Endothelial cell of umbilical vein (primary cell): ENCODE data around the gene CIITA. TPM values are rescaled to one million over a fixed set of nuclear protein-coding genes. Genes with fewer than 3 reads are reported as not detected.

Experiments used
- BruUV-seq: library from RNA; stranded (reverse); fragments of 400-500 nt; replicated peaks from 2 replicates; lab custom pipeline; 2021; lab: Mats Ljungman, UMichigan
- CTCF ChIA-PET: fragments of 300-600, 350-600 bp; sonication (Branson Sonifier 250); formaldehyde crosslinking; loops from one replicate; lab custom pipeline; 2021; ENCODE audit warnings: antibody characterized with exemption, inconsistent platforms; lab: Charles Lee
- POLR2A ChIA-PET: fragments of 300-600, 350-600 bp; sonication (Branson Sonifier 250); formaldehyde crosslinking; loops from one replicate; lab custom pipeline; 2021; ENCODE audit warnings: antibody characterized with exemption, inconsistent platforms; lab: Charles Lee
- DNase-seq: peaks from one replicate; pipeline ENCODE4 v3.0.0-alpha.2; 2011; ENCODE audit warnings: low read depth, low spot score
- FAIRE-seq: peaks from 2 replicates; lab custom pipeline; 2011; peaks lifted over from hg19 to GRCh38; lab: Jason Lieb, UNC
- H2AFZ ChIP-seq: 2 replicates; pipeline ENCODE4 v1.6.0; 2012; ENCODE audit warnings: low read depth, low read length, control low read depth, inconsistent platforms
- H3K27ac ChIP-seq: 2 replicates; pipeline ENCODE4 v1.5.1; 2011; ENCODE audit warnings: low read depth, mild to moderate bottlenecking, control low read depth, low read length, moderate library complexity; ENCODE audit not compliant: insufficient read depth
- H3K27me3 ChIP-seq, 2 experiments: 2 replicates each; pipeline versions ENCODE4 v1.6.0 to v1.6.1; 2011; ENCODE audit warnings: low read length in 2 of 2, mixed read lengths in 1 of 2; ENCODE audit not compliant: control insufficient read depth in 2 of 2, insufficient read depth in 2 of 2
- H3K36me3 ChIP-seq, 2 experiments: 2 replicates in 1 of 2; 3 replicates in 1 of 2; pipeline ENCODE4 v1.5.1; 2011; ENCODE audit warnings: low read length in 2 of 2, mild to moderate bottlenecking in 1 of 2, moderate library complexity in 1 of 2; ENCODE audit not compliant: control insufficient read depth in 2 of 2, insufficient read depth in 2 of 2; ENCODE audit errors: extremely low read depth in 1 of 2
- H3K4me1 ChIP-seq: 3 replicates; pipeline ENCODE4 v1.5.1; 2011; ENCODE audit warnings: mild to moderate bottlenecking, low read length; ENCODE audit not compliant: control insufficient read depth, insufficient read depth; ENCODE audit errors: extremely low read depth
- H3K4me2 ChIP-seq: 2 replicates; pipeline ENCODE4 v1.6.1; 2011; ENCODE audit warnings: low read length, control low read depth, mixed read lengths; ENCODE audit not compliant: insufficient read depth
- H3K4me3 ChIP-seq, 3 experiments: fragments of 200-600 bp in 1 of 3; sonication (generic), shearing (Covaris generic) in 1 of 3; replicated peaks in 1 of 3; 2 replicates each; pipeline ENCODE4 v1.5.1; 2011 to 2016; ENCODE audit warnings: control low read depth in 3 of 3, low read length in 3 of 3, mild to moderate bottlenecking in 2 of 3, inconsistent platforms in 1 of 3, low read depth in 1 of 3, moderate library complexity in 1 of 3; ENCODE audit not compliant: insufficient read depth in 1 of 3
- H3K79me2 ChIP-seq: 2 replicates; pipeline ENCODE4 v1.6.0; 2012; ENCODE audit warnings: low read length, inconsistent platforms; ENCODE audit not compliant: control insufficient read depth, insufficient read depth
- H3K9ac ChIP-seq: replicated peaks from 2 replicates; pipeline ENCODE3; 2011; ENCODE audit warnings: low read length, control low read depth; ENCODE audit not compliant: insufficient read depth; ENCODE audit errors: extremely low read depth
- H3K9me1 ChIP-seq: replicated peaks from 3 replicates; pipeline ENCODE4 v1.6.0; 2011; ENCODE audit warnings: mild to moderate bottlenecking, low read length; ENCODE audit not compliant: control insufficient read depth, insufficient read depth; ENCODE audit errors: extremely low read depth
- H3K9me3 ChIP-seq: replicated peaks from 2 replicates; pipeline ENCODE4 v1.5.1; 2012; ENCODE audit warnings: low read length, inconsistent platforms; ENCODE audit not compliant: control insufficient read depth, insufficient read depth
- H4K20me1 ChIP-seq: replicated peaks from 2 replicates; pipeline ENCODE3; 2011; ENCODE audit warnings: mild to moderate bottlenecking, low read length; ENCODE audit not compliant: control insufficient read depth, insufficient read depth; ENCODE audit errors: extremely low read depth
- CTCF ChIP-seq, 2 donors: IDR thresholded peaks; 1 replicate in 1 of 2; 2 replicates in 1 of 2; pipeline ENCODE4 v1.5.1; 2011; ENCODE audit warnings: low read length in 2 of 2, mild to moderate bottlenecking in 2 of 2, moderate library complexity in 2 of 2, control low read depth in 1 of 2, inconsistent platforms in 1 of 2, low read depth in 1 of 2; ENCODE audit not compliant: insufficient read depth in 1 of 2; ENCODE audit errors: extremely low read depth in 1 of 2
- EZH2 ChIP-seq: IDR thresholded peaks from 2 replicates; pipeline ENCODE4 v1.6.1; 2012; ENCODE audit warnings: borderline replicate concordance, low read depth, mild to moderate bottlenecking, moderate library complexity, low read length, inconsistent platforms; ENCODE audit not compliant: severe bottlenecking
- FOS ChIP-seq: IDR thresholded peaks from 2 replicates; pipeline ENCODE4 v1.6.1; 2011; ENCODE audit warnings: mild to moderate bottlenecking, low read length, moderate library complexity, borderline replicate concordance; ENCODE audit not compliant: insufficient read depth
- GATA2 ChIP-seq: IDR thresholded peaks from 2 replicates; pipeline ENCODE4 v1.7.0; 2011; ENCODE audit warnings: low read depth, mild to moderate bottlenecking, moderate library complexity, mixed read lengths, low read length; ENCODE audit not compliant: insufficient read length, insufficient read depth
- JUN ChIP-seq: IDR thresholded peaks from 2 replicates; pipeline ENCODE4 v1.6.1; 2011; ENCODE audit warnings: borderline replicate concordance, low read depth; ENCODE audit not compliant: insufficient read length, insufficient read depth
- MYC ChIP-seq: IDR thresholded peaks from one replicate; pipeline ENCODE4 v1.6.1; 2011; ENCODE audit warnings: mild to moderate bottlenecking, low read depth, low read length
- POLR2A ChIP-seq: IDR thresholded peaks from 2 replicates; pipeline ENCODE4 v1.6.1; 2012; ENCODE audit warnings: low read depth, mild to moderate bottlenecking, control low read depth, low read length
- POLR2AphosphoS5 ChIP-seq: IDR thresholded peaks from 2 replicates; pipeline ENCODE4 v1.6.1; 2012; ENCODE audit warnings: low read depth, mild to moderate bottlenecking, control low read depth, low read length, moderate library complexity; ENCODE audit not compliant: insufficient read depth
- dilution Hi-C: fragments of 300-500 bp; cut with MboI; formaldehyde crosslinking; loops from one replicate; pipeline ENCODE4 v1.15.0; 2019; ENCODE audit warnings: low sequenced_read_pairs; ENCODE audit not compliant: extremely low pct_ligation_motif_present
- intact Hi-C: fragments of 100-400 bp; cut with micrococcal nuclease; formaldehyde crosslinking; loops from one replicate; pipeline ENCODE4 v1.10.0; 2022
- polyA plus RNA-seq, 4 experiments: library from polyadenylated mRNA; depleted of rRNA in 3 of 4; stranded (reverse) in 3 of 4; unstranded in 1 of 4; fragments of >200 nt; gene quantifications; 2 replicates each; pipeline versions ENCODE4 v1.2.1 to v1.2.3, GENCODE V29; 2011 to 2012; ENCODE audit warnings: missing spikeins in 1 of 4
- total RNA-seq: library from RNA; stranded (reverse); gene quantifications from 2 replicates; pipeline ENCODE4 v1.2.3, GENCODE V29; 2021

Gene CIITA
- total and polyA plus RNA-seq, 2 donors (not counting 3 experiments of a cell fraction or from before 2014, with no cell fraction given), result not detected

- peaks cover 30% of the 10 kb centered on the region for H3K79me2 ChIP-seq
- dilution Hi-C loops, result no loop called here
Measured at GRCh38 chr16:10933865-10934264, 56.9 kb downstream of the CIITA start.

More at GRCh38 chr16:10933865-10934264, 56.9 kb downstream of the CIITA start:
- H3K4me3 ChIP-seq, result no peak overlapping the region
- TF ChIP-seq JUN (no peak), POLR2A (no peak), EZH2 (no peak), CTCF (IDR thresholded peaks at IDR 0.05; ENCODE audit: extremely low read depth in 1 of 2, insufficient read depth in 1 of 2, low read depth in 1 of 2, low read length in 2 of 2) (no peak), MYC (no peak), FOS (no peak), GATA2 (no peak), POLR2AphosphoS5 (no peak)
- no peak overlapping the region for H3K9ac ChIP-seq
- no peak for FAIRE-seq
- DNase-seq, result no peak
- H4K20me1 ChIP-seq, result peaks cover 5% of the 10 kb centered on the region
- no peaks in the 10 kb centered on the region for H3K27me3 ChIP-seq
- no peak overlapping the region for H3K4me2 ChIP-seq
- H3K36me3 ChIP-seq, result peaks cover 0 to 15% of the 10 kb centered on the region in 2 experiments
- intact Hi-C loops, result no loop called here
- POLR2A ChIA-PET, result no interaction called here
- H3K27ac ChIP-seq, result no peak overlapping the region
- H3K9me3 ChIP-seq, result no peaks in the 10 kb centered on the region
- BruUV-seq, result no TSS peak
- peaks cover 21% of the 10 kb centered on the region for H3K4me1 ChIP-seq
- CTCF ChIA-PET, result interaction anchor here (4.7 kb wide), 1 partner anchor 15 kb away, joined by 17 read pairs; no protein-coding TSS in a partner anchor
- no peak overlapping the region for H2AFZ ChIP-seq
- H3K9me1 ChIP-seq, result no peaks in the 10 kb centered on the region
